Measurements from ENCODE around the gene CCDC68. TPM values are rescaled to one million over a fixed set of nuclear protein-coding genes. Genes with fewer than 3 reads are reported as not detected.
A peak's percentile ranks its signal among the peaks of the same experiment; 100 is the strongest.

CCDC68 gene
- total and polyA plus RNA-seq, 2 donors (not counting 1 experiment from before 2014, with no cell fraction given), result 5.1 to 8.3 TPM

DNA sequence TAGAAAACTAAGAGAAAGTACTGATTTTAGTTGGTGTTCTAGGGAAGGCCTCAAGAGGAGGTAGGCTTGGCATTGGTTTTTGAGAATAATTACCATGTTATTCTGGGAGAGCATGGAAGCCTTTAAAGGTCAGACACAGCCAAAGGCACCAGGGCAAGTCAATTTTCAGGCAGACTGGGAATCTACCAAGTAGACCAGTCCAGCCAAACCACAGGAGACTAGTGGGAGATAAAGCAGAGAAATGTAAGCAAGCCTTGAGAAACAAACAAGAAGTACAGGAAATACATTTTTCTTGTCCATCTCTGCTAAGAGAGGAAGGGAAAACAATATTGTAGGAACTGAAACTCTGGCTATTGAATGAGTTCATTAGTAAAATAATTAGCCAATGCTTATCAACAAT, 5.5 kb upstream of the CCDC68 start:
- Histone ChIP-seq H3K9me3 (ENCODE audit: control insufficient read depth, insufficient read depth, low read depth, low read length) (no peaks in the 10 kb centered on the region), H3K36me3 (ENCODE audit: control insufficient read depth, insufficient read depth, low read length) (no peaks in the 10 kb centered on the region), H3K9ac (ENCODE audit: insufficient read depth, low read length) (no peak overlapping the region), H3K4me3 (replicated peaks in 1 of 4; ENCODE audit: control extremely low read depth in 1 of 4, insufficient read depth in 1 of 4, low read depth in 3 of 4, low read length in 4 of 4) (no peak overlapping the region), H3K4me1 (ENCODE audit: control insufficient read depth, extremely low read depth, insufficient read depth, low read length) (no peaks in the 10 kb centered on the region), H3K4me2 (ENCODE audit: extremely low read depth, insufficient read depth, low read length) (no peak overlapping the region), H3K27ac (ENCODE audit: insufficient read depth, low read length) (no peak overlapping the region), H2AFZ (ENCODE audit: low read length) (no peak overlapping the region), H3K79me2 (ENCODE audit: control insufficient read depth, insufficient read depth, low read length) (no peaks in the 10 kb centered on the region), H3K27me3 (ENCODE audit: control insufficient read depth, insufficient read depth, low read length) (no peaks in the 10 kb centered on the region), H4K20me1 (ENCODE audit: control insufficient read depth, extremely low read depth, insufficient read depth, low read length) (no peaks in the 10 kb centered on the region)
- TF ChIP-seq, protein P1, sequence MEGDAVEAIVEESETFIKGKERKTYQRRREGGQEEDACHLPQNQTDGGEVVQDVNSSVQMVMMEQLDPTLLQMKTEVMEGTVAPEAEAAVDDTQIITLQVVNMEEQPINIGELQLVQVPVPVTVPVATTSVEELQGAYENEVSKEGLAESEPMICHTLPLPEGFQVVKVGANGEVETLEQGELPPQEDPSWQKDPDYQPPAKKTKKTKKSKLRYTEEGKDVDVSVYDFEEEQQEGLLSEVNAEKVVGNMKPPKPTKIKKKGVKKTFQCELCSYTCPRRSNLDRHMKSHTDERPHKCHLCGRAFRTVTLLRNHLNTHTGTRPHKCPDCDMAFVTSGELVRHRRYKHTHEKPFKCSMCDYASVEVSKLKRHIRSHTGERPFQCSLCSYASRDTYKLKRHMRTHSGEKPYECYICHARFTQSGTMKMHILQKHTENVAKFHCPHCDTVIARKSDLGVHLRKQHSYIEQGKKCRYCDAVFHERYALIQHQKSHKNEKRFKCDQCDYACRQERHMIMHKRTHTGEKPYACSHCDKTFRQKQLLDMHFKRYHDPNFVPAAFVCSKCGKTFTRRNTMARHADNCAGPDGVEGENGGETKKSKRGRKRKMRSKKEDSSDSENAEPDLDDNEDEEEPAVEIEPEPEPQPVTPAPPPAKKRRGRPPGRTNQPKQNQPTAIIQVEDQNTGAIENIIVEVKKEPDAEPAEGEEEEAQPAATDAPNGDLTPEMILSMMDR (conservative IDR thresholded peaks at IDR 0.05 in 1 of 2, IDR thresholded peaks at IDR 0.05 in 1 of 2; ENCODE audit: low read depth in 1 of 2, low read length in 2 of 2), result no peak
- TF ChIP-seq EZH2 (IDR thresholded peaks at IDR 0.05; ENCODE audit: low read length, missing control alignments), result no peak
- peak in 1 of 2 donors; percentile 50 for DNase-seq (ENCODE audit: low read depth in 2 of 2)

DNA sequence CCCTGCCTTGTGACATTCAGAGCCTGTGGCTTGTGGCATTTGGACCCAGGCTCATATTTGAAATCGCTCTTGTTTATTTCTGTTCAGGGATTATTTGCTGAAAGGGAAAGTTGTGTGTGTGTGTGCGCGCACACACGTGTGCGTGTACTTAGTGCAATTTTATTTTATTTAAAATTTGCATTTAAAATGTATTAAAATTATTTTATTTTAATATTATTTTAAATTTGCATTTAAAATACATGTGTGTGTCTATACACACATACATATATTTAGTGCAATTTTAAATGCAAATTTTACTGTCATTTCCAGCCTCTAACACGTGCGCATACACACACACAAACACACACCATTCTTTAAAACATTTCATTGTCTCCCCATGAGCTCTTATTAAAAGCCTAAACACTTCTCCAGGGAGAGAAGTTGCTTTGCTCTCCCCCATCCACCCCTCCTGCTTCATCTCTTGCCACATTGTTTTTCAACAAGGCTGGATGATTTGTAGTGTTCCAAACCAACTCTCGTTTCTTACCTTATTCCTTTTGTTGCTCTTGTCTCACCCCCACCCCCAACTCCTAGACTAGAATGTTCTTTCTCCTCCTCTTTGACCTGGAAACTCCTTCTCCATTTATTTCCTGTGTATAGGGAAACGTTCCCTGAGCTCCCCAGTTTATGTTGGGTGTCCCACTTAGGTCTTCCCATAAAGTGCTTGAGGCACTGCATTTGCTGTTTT, 3.8 kb upstream of the CCDC68 start:
- Histone ChIP-seq H3K9ac (ENCODE audit: insufficient read depth, low read length) (no peak overlapping the region), H3K4me2 (ENCODE audit: extremely low read depth, insufficient read depth, low read length) (no peak overlapping the region), H3K79me2 (ENCODE audit: control insufficient read depth, insufficient read depth, low read length) (no peaks in the 10 kb centered on the region), H2AFZ (ENCODE audit: low read length) (no peak overlapping the region), H4K20me1 (ENCODE audit: control insufficient read depth, extremely low read depth, insufficient read depth, low read length) (no peaks in the 10 kb centered on the region), H3K4me1 (ENCODE audit: control insufficient read depth, extremely low read depth, insufficient read depth, low read length) (no peaks in the 10 kb centered on the region), H3K36me3 (ENCODE audit: control insufficient read depth, insufficient read depth, low read length) (no peaks in the 10 kb centered on the region), H3K27ac (ENCODE audit: insufficient read depth, low read length) (no peak overlapping the region), H3K9me3 (ENCODE audit: control insufficient read depth, insufficient read depth, low read depth, low read length) (no peaks in the 10 kb centered on the region), H3K27me3 (ENCODE audit: control insufficient read depth, insufficient read depth, low read length) (no peaks in the 10 kb centered on the region), H3K4me3 (replicated peaks in 1 of 4; ENCODE audit: control extremely low read depth in 1 of 4, insufficient read depth in 1 of 4, low read depth in 3 of 4, low read length in 4 of 4) (no peak overlapping the region)
- TF ChIP-seq EZH2 (IDR thresholded peaks at IDR 0.05; ENCODE audit: low read length, missing control alignments), result no peak
- TF ChIP-seq, protein P1 (conservative IDR thresholded peaks at IDR 0.05 in 1 of 2, IDR thresholded peaks at IDR 0.05 in 1 of 2; ENCODE audit: low read depth in 1 of 2, low read length in 2 of 2), result no peak
- DNase-seq (ENCODE audit: low read depth in 2 of 2), result no peak

DNA sequence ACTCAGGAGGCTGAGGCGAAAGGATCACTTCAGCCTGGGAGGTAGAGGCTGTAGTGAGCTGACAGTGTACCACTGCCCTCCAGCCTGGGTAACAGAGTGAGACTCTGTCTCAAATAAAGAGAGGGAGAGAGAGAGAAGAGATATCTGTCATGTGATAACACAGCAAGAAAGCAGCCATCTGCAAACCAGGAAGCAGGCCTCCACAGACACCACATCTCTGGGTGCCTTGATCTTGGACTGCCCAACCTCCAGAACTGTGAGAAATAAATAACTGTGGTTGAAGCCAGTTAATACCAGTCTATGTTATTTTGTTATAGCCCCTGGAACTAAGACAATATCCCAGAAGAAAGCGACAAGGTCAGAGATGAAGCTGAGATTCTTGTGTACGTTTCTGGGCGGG, 2.6 kb upstream of the CCDC68 start:
- Histone ChIP-seq H3K4me3 (replicated peaks in 1 of 4; ENCODE audit: control extremely low read depth in 1 of 4, insufficient read depth in 1 of 4, low read depth in 3 of 4, low read length in 4 of 4) (no peak overlapping the region), H3K4me2 (ENCODE audit: extremely low read depth, insufficient read depth, low read length) (no peak overlapping the region), H3K36me3 (ENCODE audit: control insufficient read depth, insufficient read depth, low read length) (no peaks in the 10 kb centered on the region), H3K9ac (ENCODE audit: insufficient read depth, low read length) (no peak overlapping the region), H3K4me1 (ENCODE audit: control insufficient read depth, extremely low read depth, insufficient read depth, low read length) (no peaks in the 10 kb centered on the region), H3K27ac (ENCODE audit: insufficient read depth, low read length) (no peak overlapping the region), H4K20me1 (ENCODE audit: control insufficient read depth, extremely low read depth, insufficient read depth, low read length) (no peaks in the 10 kb centered on the region), H3K27me3 (ENCODE audit: control insufficient read depth, insufficient read depth, low read length) (no peaks in the 10 kb centered on the region), H2AFZ (ENCODE audit: low read length) (no peak overlapping the region), H3K9me3 (ENCODE audit: control insufficient read depth, insufficient read depth, low read depth, low read length) (no peaks in the 10 kb centered on the region), H3K79me2 (ENCODE audit: control insufficient read depth, insufficient read depth, low read length) (no peaks in the 10 kb centered on the region)
- no peak for DNase-seq (ENCODE audit: low read depth in 2 of 2)
- no peak for TF ChIP-seq EZH2 (IDR thresholded peaks at IDR 0.05; ENCODE audit: low read length, missing control alignments)
- TF ChIP-seq, protein P1 (conservative IDR thresholded peaks at IDR 0.05 in 1 of 2, IDR thresholded peaks at IDR 0.05 in 1 of 2; ENCODE audit: low read depth in 1 of 2, low read length in 2 of 2), result no peak
